Measurements from ENCODE around the gene RPS27L. TPM values are rescaled to one million over a fixed set of nuclear protein-coding genes. Genes with fewer than 3 reads are reported as not detected.
A peak's percentile ranks its signal among the peaks of the same experiment; 100 is the strongest.

The RPS27L gene
- total RNA-seq = 100 to 1,000 TPM; 117 to 143 TPM

GRCh38 chr15:63157118-63157843, at the start of gene RPS27L:
RPS27L (minus strand) TSS chr15:63157477; CDS start chr15:63157405, 72 bp downstream.
- Mint-ChIP-seq H3K36me3 (ENCODE audit: low read depth) (peaks cover 13% of the 10 kb centered on the region), H3K4me3 (peak within 1 kb of the TSS; percentile 100), H3K9me3 (ENCODE audit: low read depth) (no peaks in the 10 kb centered on the region), H3K4me1 (peaks cover 19% of the 10 kb centered on the region), H3K27me3 (no peaks in the 10 kb centered on the region), H3K27ac (peak within 1 kb of the TSS; percentile 98)
- POLR2A ChIA-PET = interaction anchor here (0.6 to 2.7 kb wide), 8 partner anchors 20 to 134 kb away, joined by 3 to 9 read pairs (median 4); no protein-coding TSS in a partner anchor
- DNase-seq = peak; percentile 95
- ATAC-seq = peak; percentile 98
- intact Hi-C loops (cut with DNase I, micrococcal nuclease) = loop anchor here (1.0 to 5.0 kb wide), 9 partner anchors 20 to 120 kb away; partner anchors contain the start of genes APH1B (in 2 of the 2), RAB8B (in 2 of the 2) and LACTB (in 1 of the 2)
- CTCF ChIA-PET = interaction anchor here (0.6 to 1.9 kb wide), 5 partner anchors 11 to 244 kb away, joined by 3 to 5 read pairs (median 4); partner anchors contain the start of gene RAB8B

GRCh38 chr15:63206079-63206478, 48.8 kb upstream of the RPS27L start:
- Mint-ChIP-seq H3K27ac (peak overlapping the region; percentile 32), H3K4me3 (no peak overlapping the region), H3K4me1 (peaks cover 92% of the 10 kb centered on the region), H3K9me3 (ENCODE audit: low read depth) (no peaks in the 10 kb centered on the region), H3K27me3 (no peaks in the 10 kb centered on the region), H3K36me3 (ENCODE audit: low read depth) (peaks cover 54% of the 10 kb centered on the region)
- no peak for DNase-seq
- ATAC-seq = no peak
- ChIA-PET CTCF (interaction anchor here (0.7 kb wide), 1 partner anchor 299 kb away, joined by 3 read pairs; no protein-coding TSS in a partner anchor), POLR2A (no interaction called here)
- intact Hi-C loops (cut with DNase I, micrococcal nuclease) = no loop called here

- Mint-ChIP-seq H3K36me3 (ENCODE audit: low read depth) (peaks cover 60% of the 10 kb centered on the region), H3K27me3 (no peaks in the 10 kb centered on the region)
These were observed 46.3 kb upstream of the RPS27L start for GRCh38 chr15:63203451-63204090.

DNA sequence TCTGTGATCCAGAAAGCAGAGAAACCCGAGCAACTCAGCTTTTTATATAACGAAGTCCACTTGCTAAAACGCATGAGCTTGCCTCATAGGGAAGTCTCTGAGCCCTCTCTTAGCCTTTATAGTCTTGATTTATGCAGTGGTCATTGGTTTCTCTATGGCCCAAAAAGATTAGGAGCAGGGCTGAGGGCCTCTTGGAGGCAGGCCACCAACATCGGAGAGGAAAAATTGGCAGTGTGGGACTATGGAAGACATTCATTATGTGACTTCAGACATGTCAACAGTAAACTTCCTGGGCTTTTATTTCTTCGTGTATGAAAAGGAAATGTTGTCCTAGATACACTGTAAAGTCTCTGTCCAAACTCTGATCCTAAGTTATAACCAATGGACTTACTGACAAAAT, 45.6 kb upstream of the RPS27L start:
- Mint-ChIP-seq H3K36me3 (ENCODE audit: low read depth) (peaks cover 57% of the 10 kb centered on the region), H3K4me3 (no peak overlapping the region)
- intact Hi-C loops (cut with DNase I, micrococcal nuclease) = loop anchor here in 1 of 2 experiments (1.0 kb wide), 1 partner anchor 11 kb away; no protein-coding TSS in a partner anchor

More at GRCh38 chr15:63203451-63204090, 46.3 kb upstream of the RPS27L start:
- no peaks in the 10 kb centered on the region for H3K9me3 Mint-ChIP-seq (ENCODE audit: low read depth)
- peaks cover 95% of the 10 kb centered on the region for H3K4me1 Mint-ChIP-seq
- ChIA-PET CTCF (interaction anchor here (2.1 to 2.7 kb wide), 2 partner anchors 10 to 12 kb away, joined by 9 to 18 read pairs; no protein-coding TSS in a partner anchor), POLR2A (interaction anchor here (0.6 to 2.1 kb wide), 3 partner anchors 10 to 50 kb away, joined by 3 to 8 read pairs (median 3); no protein-coding TSS in a partner anchor)
- H3K27ac Mint-ChIP-seq = peak overlapping the region; percentile 82
- H3K4me3 Mint-ChIP-seq = no peak overlapping the region
- ATAC-seq = peak; percentile 85
- peak; percentile 71 for DNase-seq
- intact Hi-C loops (cut with DNase I, micrococcal nuclease) = loop anchor here in 1 of 2 experiments (1.0 kb wide), 1 partner anchor 11 kb away; no protein-coding TSS in a partner anchor

GRCh38 chr15:63200464-63201249, 43.4 kb upstream of the RPS27L start:
- ChIA-PET CTCF (interaction anchor here (0.9 kb wide), 1 partner anchor 410 kb away, joined by 3 read pairs; no protein-coding TSS in a partner anchor), POLR2A (interaction anchor here (0.8 kb wide), 1 partner anchor 9 kb away, joined by 3 read pairs; no protein-coding TSS in a partner anchor)
- Mint-ChIP-seq H3K4me3 (no peak overlapping the region), H3K27ac (peak overlapping the region; percentile 21), H3K9me3 (ENCODE audit: low read depth) (no peaks in the 10 kb centered on the region), H3K4me1 (peaks cover 93% of the 10 kb centered on the region), H3K36me3 (ENCODE audit: low read depth) (peaks cover 45% of the 10 kb centered on the region), H3K27me3 (no peaks in the 10 kb centered on the region)
- DNase-seq = no peak
- intact Hi-C loops (cut with DNase I, micrococcal nuclease) = loop anchor here in 1 of 2 experiments (1.0 kb wide), 1 partner anchor 8 kb away; no protein-coding TSS in a partner anchor
- no peak for ATAC-seq

More for the DNA sequence above, 45.6 kb upstream of the RPS27L start:
- POLR2A ChIA-PET = interaction anchor here (1.0 to 2.1 kb wide), 2 partner anchors 9 to 10 kb away, joined by 3 to 8 read pairs; no protein-coding TSS in a partner anchor
- peak overlapping the region; percentile 58 for H3K27ac Mint-ChIP-seq
- peaks cover 95% of the 10 kb centered on the region for H3K4me1 Mint-ChIP-seq
- no peaks in the 10 kb centered on the region for H3K9me3 Mint-ChIP-seq (ENCODE audit: low read depth)
- DNase-seq (no peak), ATAC-seq (no peak)
- CTCF ChIA-PET = interaction anchor here (1.5 to 2.7 kb wide), 3 partner anchors 9 to 11 kb away, joined by 9 to 18 read pairs (median 10); no protein-coding TSS in a partner anchor
- no peaks in the 10 kb centered on the region for H3K27me3 Mint-ChIP-seq

- peaks cover 46% of the 10 kb centered on the region for H3K36me3 Mint-ChIP-seq (ENCODE audit: low read depth)
- ATAC-seq (peak; percentile 31), DNase-seq (no peak)
- CTCF ChIA-PET = interaction anchor here (0.8 to 1.0 kb wide), 3 partner anchors 22 to 355 kb away, joined by 3 to 4 read pairs (median 3); no protein-coding TSS in a partner anchor
- intact Hi-C loops (cut with DNase I, micrococcal nuclease) = no loop called here
- H3K4me3 Mint-ChIP-seq = no peak overlapping the region
- H3K27ac Mint-ChIP-seq = peak overlapping the region; percentile 76
- POLR2A ChIA-PET = no interaction called here
- H3K27me3 Mint-ChIP-seq = no peaks in the 10 kb centered on the region
- peaks cover 94% of the 10 kb centered on the region for H3K4me1 Mint-ChIP-seq
- no peaks in the 10 kb centered on the region for H3K9me3 Mint-ChIP-seq (ENCODE audit: low read depth)
These were observed 41.3 kb upstream of the RPS27L start for GRCh38 chr15:63198371-63199250.

GRCh38 chr15:63197626-63198025, 40.3 kb upstream of the RPS27L start:
- Mint-ChIP-seq H3K36me3 (ENCODE audit: low read depth) (peaks cover 49% of the 10 kb centered on the region), H3K27me3 (no peaks in the 10 kb centered on the region), H3K9me3 (ENCODE audit: low read depth) (no peaks in the 10 kb centered on the region), H3K4me1 (peaks cover 94% of the 10 kb centered on the region), H3K27ac (peak overlapping the region; percentile 85), H3K4me3 (no peak overlapping the region)
- DNase-seq (no peak), ATAC-seq (no peak)
- ChIA-PET CTCF (interaction anchor here (0.8 to 1.2 kb wide), 4 partner anchors 14 to 356 kb away, joined by 3 to 4 read pairs (median 3); no protein-coding TSS in a partner anchor), POLR2A (no interaction called here)
- intact Hi-C loops (cut with DNase I, micrococcal nuclease) = no loop called here

- intact Hi-C loops (cut with DNase I, micrococcal nuclease) = no loop called here
- CTCF ChIA-PET = interaction anchor here (0.9 to 2.7 kb wide), 8 partner anchors 14 to 91 kb away, joined by 3 to 9 read pairs (median 3); no protein-coding TSS in a partner anchor
- no peaks in the 10 kb centered on the region for H3K27me3 Mint-ChIP-seq
- ATAC-seq (no peak), DNase-seq (no peak)
- H3K27ac Mint-ChIP-seq = peak overlapping the region; percentile 72
- POLR2A ChIA-PET = interaction anchor here (0.6 to 1.9 kb wide), 2 partner anchors 14 to 44 kb away, joined by 3 to 6 read pairs; no protein-coding TSS in a partner anchor
- peaks cover 95% of the 10 kb centered on the region for H3K4me1 Mint-ChIP-seq
- no peaks in the 10 kb centered on the region for H3K9me3 Mint-ChIP-seq (ENCODE audit: low read depth)
- H3K36me3 Mint-ChIP-seq (ENCODE audit: low read depth) = peaks cover 48% of the 10 kb centered on the region
- H3K4me3 Mint-ChIP-seq = no peak overlapping the region
These were observed 39.6 kb upstream of the RPS27L start for GRCh38 chr15:63196842-63197241.

GRCh38 chr15:63195569-63196015, 38.3 kb upstream of the RPS27L start:
- peaks cover 90% of the 10 kb centered on the region for H3K4me1 Mint-ChIP-seq
- DNase-seq (no peak), ATAC-seq (no peak)
- CTCF ChIA-PET = interaction anchor here (0.7 to 2.7 kb wide), 11 partner anchors 12 to 147 kb away, joined by 3 to 9 read pairs (median 5); no protein-coding TSS in a partner anchor
- H3K36me3 Mint-ChIP-seq (ENCODE audit: low read depth) = peaks cover 50% of the 10 kb centered on the region
- intact Hi-C loops (cut with DNase I, micrococcal nuclease) = no loop called here
- H3K4me3 Mint-ChIP-seq = peak overlapping the region; percentile 99
- no peaks in the 10 kb centered on the region for H3K9me3 Mint-ChIP-seq (ENCODE audit: low read depth)
- H3K27ac Mint-ChIP-seq = peak overlapping the region; percentile 79
- no peaks in the 10 kb centered on the region for H3K27me3 Mint-ChIP-seq
- POLR2A ChIA-PET = interaction anchor here (0.6 to 1.9 kb wide), 6 partner anchors 12 to 82 kb away, joined by 3 to 6 read pairs (median 5); no protein-coding TSS in a partner anchor

Measured in activated CD4-positive, alpha-beta T cell treated with anti-CD3 and anti-CD28 coated beads for 36 hours (primary cell).